DMS 273 (cell line): ENCODE measurements around the gene ABI2.
"Not testable (repeated sequence)": the region's sequence is repeated elsewhere in the genome, so short reads cannot be mapped to it uniquely, and the experiment has no call there.

Experiments
- DNase-seq: peaks from one replicate; lab custom pipeline; 2025; ENCODE audit not compliant: unreplicated experiment; lab: John Stamatoyannopoulos, UW

The ABI2 gene

DNA sequence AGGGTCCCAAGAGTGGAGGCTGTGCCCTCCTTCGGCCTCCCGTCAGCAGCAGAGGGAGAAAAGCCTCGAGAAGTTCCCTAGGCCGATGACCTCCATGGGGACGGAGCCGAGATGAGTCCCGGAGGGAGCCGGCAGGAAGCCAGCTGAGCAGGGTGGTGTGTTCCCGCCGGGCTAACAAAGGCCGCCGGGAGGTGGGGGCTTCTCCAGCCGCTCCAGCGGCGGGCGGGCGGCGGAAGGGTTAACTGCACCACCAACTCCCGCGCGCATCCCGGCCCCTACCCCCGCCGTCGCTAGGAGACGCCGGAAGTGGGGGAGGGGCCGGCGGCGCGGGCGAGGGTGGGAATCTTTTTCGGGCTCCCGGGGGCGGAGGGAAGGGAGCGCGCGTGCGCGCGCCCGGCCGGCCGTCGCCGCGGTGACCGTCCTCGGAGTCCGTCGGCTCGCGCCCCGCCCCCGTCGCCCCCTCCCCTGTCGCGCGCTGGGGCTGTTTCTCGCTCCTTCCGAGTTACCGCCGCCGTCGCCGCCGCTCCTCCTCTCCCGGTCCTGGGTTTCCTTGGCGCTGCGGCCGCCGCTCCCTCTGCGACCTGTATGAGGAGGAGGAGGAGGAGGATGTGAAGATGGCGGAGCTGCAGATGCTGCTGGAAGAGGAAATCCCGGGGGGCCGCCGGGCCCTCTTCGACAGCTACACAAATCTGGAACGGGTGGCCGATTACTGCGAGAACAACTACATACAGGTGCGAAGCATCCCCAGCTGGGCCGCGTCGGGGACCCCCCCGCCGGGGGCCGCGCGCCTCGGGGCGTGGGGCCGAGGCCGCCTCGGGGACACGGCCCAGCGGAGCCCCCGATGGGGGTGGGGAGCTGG, at the start of gene ABI2:
ABI2 (plus strand) TSS at position 494 of the 859 bp plus-strand sequence; CDS start at position 615, 121 bp downstream.
- peak; percentile 97 for DNase-seq

DNA sequence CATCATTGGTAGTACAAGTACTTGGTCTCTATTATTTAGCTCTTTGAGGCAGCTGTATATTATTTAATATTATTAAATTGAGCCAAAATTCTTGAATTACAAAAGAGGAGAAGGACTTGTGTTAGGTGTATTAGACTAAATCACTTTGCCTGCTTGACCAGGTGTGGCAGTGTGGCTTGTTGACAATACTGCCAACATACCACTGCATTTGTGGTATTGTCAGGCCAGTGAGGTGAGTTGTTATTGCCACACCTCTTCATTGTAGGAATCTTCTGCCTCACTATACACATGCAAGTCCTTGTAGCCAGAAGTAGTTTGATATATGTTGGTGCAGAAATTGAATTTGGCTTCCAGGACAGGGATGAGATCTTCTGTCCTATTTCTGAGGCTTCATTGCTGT, 48.9 kb upstream of the ABI2 start:
- no peak for DNase-seq

DNA sequence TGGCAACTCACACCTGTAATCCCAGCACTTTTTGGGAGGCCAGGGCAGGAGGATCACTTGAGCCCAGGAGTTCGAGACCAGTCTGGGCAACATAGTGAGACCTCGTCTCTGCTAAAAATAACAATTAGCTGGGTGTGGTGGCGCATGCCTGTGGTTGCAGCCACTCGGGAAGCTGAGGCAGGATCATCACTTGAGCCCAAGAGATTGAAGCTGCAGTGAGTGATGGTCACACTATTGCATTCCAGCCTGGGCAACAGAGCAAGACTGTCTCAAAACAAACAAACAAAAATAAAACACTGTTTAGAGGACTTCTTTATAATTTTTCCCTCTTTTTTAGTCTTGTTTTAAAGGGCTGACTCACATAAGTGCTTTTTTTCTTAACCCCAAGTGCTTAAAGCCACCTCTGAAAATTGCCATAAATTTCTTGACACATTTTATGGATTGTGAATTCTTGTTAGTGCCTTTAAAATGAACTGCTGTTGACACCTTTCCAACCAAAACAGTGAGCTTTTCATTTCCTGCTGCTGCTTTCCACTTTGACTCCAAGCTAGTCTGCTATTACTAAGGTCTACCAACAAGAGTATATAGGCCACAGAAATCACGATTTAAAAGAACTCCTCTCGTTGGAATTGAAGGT, 47.6 kb upstream of the ABI2 start:
- DNase-seq = no peak

GRCh38 chr2:203282101-203282500, 46.1 kb upstream of the ABI2 start:
- DNase-seq = no peak

DNA sequence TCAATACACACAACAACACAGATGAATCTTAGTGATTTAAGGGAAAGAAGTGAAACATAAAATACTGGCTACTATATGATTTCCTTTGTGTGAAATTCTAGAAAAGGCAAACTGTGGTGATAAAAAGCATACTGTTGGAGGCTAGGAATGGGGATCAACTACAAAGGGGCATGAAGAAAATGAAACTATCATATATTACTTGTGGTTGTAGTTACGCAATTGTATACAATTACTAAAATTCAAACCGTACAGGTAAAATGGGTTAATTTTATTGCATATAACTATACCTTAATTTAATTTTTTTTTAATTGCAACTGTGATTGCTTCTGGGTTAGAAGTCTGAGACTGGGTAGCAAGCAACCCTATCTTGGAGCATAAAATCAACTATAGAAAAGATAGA, 41.7 kb upstream of the ABI2 start:
- no peak for DNase-seq

GRCh38 chr2:203301667-203302066, 26.5 kb upstream of the ABI2 start:
- DNase-seq = no peak

DNA sequence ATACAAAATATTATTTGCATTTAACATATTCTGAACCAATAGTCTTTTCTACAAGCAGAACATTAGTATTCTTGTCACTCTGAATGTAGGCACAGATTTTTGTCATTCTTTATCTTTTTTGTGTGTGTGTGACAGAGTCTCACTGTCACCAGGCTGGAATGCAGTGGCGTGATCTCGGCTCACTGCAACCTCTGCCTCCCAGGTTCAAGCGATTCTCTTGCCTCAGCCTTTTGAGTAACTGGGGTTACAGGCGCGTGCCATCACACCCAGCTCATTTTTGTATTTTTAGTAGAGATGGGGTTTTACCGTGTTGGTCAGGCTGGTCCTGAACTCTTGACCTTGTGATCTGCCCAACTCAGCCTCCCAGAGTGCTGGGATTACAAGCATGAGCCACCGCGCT, 25.6 kb upstream of the ABI2 start:
- not testable (repeated sequence) for DNase-seq

- DNase-seq = no peak
These were observed 17.3 kb upstream of the ABI2 start for GRCh38 chr2:203310688-203311436.

DNA sequence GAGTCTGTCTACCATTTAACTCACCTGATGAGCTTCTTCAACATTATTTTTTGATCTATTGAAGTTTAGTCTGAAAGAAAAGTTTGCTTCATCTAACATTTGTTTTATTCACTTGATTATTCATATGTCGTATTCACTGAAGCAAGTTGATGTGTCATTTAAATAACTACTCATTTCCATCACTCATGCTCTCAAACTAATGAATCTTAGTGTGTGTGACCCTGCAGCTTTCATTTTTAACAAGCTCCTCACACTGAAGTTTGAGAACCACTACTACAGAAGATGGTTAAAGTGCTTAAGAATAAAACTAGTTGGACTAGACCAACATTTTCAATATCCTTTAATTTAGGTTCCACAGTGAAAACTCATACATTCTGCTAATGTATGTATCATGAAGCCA, 1.8 kb upstream of the ABI2 start:
- no peak for DNase-seq

- peak; percentile 61 for DNase-seq
These were observed 653 bp upstream of the ABI2 start for GRCh38 chr2:203327582-203327900.

GRCh38 chr2:203328760-203329540, 756 bp downstream of the ABI2 start:
- peak; percentile 79 for DNase-seq

DNA sequence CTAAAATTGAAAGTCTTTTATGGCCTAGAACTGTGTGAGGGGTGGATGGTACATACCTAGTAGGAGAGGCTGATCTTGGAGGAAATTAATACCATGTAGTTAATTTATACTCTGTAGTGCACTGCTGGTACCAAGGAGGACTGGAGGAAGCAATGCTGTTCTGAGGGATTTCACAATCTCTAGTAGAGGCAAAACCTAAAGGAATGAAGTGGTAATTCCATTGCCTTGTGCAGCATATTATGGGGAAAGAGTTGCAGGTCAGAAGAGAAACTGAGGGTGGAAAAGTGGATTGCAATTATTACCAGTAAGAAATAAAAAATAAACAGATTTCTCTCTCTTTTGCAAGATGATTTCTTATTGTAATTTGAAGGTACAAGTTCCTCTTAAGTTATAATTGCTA, 2.2 kb downstream of the ABI2 start:
- DNase-seq = no peak

GRCh38 chr2:203338322-203338721, 10.1 kb downstream of the ABI2 start:
- no peak for DNase-seq

DNA sequence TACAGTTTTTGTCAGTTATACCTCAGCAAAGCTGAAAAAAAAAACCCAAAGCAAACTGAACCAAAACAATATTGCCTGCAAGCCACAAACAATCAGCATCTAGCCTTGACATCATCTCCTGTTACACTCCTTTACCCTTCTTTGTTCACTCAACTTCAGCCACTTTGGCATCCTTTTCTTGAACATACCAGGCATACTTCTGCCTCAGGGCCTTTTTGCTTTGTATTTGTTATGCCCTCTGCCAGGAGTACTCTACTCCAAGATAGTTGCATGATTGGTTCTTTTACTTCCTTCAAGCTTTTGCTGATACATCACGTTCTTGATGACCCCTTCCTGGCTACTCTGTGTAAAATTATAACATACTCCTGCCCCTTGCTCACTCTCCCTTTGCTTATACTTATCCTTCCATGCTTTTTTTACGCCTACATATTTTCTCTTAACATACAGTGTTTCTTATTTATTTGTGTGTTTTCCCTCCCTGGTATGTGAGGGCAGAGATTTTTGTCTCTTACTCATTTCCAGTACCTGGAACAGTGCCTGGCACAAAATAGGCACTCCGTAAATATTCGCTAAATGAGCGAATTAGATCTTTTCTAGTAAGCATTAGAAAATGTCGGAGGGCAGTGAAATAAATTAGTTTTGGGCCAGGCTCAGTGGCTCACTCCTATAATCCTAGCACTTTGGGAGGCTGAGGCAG, 12.7 kb downstream of the ABI2 start:
- DNase-seq = no peak

DNA sequence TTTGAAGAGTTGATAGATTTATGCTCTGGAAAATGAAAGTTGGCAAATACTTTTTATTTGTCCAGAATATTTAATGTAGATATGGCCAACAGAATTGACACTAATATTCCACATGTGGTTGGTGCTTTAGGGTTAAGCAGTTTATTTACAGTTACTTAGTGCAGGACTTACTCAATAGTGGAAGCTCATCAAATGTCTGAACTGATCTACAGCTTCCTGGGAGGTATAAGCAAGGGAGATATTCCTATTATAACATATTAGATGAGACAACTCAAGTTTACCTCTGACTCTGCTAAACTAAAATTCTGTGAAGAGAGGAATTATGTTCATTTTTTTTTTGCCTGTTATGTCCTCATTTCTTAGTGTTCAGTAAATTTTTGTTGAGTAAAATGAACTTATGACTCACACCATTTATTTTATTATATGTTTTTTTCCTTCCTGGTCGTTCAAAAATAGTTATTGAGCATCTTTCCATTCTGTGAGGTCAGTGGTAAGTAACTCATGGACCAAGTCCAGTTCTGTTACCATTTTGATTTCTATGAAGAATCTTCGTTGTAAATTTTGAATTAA, 13.6 kb downstream of the ABI2 start:
- no peak for DNase-seq

DNA sequence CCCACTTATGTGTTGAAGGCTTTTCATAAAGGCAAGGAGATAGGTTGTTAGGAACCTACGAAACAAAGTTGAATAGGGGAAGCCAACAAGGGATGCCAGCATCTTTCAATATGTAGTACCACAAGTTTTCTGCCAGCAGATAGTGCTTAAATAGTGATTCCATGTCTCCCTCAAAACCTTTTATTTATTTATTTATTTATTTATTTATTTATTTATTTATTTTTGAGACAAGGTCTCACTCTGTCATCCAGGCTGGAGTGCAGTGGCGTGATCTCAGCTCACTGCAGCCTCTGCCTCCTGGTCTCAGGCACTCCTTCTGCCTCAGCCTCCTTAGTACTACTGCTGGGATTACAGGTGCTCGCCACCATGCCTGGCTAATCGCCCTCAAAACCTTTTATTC, 14.2 kb downstream of the ABI2 start:
- not testable (repeated sequence) for DNase-seq

DNA sequence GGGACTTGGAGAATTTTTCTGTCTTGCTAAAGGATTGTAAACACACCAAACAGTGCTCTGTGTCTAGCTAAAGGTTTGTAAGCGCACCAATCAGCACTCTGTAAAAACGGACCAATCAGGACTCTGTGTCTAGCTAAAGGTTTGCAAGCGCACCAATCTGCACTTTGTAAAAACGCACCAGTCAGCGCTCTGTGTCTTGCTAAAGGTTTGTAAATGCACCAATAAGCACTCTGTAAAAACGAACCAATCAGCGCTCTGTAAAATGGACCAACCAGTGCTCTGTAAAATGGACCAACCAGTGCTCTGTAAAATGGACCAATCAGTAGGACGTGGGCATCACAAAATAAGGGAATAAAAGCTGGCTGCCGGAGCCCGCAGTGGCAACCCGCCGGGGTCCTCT, 16.5 kb downstream of the ABI2 start:
- no peak for DNase-seq

DNA sequence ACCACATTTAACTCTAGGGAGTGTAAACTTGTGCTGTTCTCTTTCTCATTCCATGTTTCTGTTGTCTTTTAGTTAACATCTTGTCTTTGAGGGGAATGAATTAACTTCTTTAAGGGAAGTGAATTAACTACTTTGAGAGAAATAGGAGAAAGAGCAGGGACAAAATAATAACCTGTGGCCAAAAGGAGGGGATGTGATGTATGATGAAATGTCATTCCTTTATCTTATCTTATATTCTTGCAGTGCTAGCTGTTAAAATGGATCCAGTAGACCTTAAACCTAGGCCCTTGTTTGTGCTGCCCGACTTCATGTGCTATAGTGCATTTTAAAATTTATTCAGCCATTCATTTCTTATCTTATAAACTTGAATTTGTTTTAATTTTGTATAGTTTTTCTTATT, 18.4 kb downstream of the ABI2 start:
- no peak for DNase-seq

DNA sequence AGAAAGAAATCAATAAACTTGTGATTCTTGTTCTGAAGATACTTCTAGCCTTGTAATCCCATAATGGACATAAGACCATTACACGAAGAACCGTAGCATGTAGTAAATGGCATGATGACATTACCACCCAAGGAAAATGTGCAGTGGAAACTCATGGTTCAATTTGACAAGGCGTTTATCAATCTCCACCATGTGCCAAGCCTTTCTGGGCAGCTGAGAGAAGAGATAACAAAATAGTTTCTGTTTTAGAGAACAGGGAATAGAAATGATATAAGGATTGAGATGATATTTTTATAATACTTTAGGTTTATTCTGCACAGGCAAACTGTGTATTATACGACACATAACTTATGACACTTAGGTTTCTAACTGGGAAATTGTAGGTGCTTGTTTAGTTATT, 19.2 kb downstream of the ABI2 start:
- DNase-seq = no peak

DNA sequence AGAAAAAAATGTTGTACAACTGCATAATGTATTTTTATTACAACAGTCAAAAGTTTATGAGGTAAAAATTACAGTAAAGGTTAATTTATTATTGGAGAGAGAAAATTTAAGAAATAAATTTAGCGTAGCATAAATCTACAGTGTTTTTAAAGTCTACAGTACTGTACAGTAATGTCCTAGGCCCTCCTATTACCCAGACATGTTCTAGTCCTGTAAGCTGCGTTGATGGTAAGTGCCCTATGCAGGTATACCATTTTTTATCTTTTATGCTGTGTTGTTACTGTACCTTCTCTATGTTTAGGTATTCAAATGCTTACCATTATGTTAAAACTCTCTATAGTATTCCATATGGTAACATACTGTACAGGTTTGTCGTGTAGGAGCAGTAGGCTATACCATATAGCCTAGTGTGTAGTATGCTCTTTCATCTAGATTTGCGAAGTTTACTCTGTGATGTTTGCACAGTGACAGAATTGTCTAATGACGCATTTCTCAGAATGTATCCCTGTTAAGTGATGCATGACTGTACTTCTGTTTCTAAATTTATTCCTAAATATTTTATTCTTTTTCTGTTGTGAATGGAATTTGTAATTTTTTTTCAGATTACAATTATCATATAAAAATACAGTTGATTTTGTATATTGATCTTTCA, 24.5 kb downstream of the ABI2 start:
- no peak for DNase-seq
